GM08714 (cell line): Measurements from ENCODE around the gene AGBL3.

ENCODE experiments used
- H3K4me3 ChIP-seq: fragments of 200-500 bp; sonication (Bioruptor generic); 2 replicates; pipeline ENCODE4 v1.5.1; 2014; ENCODE audit warnings: mild to moderate bottlenecking, low read length, inconsistent platforms
- ZNF274 ChIP-seq: IDR thresholded peaks from 2 replicates; pipeline ENCODE4 v1.6.1; 2012; ENCODE audit warnings: mild to moderate bottlenecking, low read depth, low read length

The AGBL3 gene

DNA sequence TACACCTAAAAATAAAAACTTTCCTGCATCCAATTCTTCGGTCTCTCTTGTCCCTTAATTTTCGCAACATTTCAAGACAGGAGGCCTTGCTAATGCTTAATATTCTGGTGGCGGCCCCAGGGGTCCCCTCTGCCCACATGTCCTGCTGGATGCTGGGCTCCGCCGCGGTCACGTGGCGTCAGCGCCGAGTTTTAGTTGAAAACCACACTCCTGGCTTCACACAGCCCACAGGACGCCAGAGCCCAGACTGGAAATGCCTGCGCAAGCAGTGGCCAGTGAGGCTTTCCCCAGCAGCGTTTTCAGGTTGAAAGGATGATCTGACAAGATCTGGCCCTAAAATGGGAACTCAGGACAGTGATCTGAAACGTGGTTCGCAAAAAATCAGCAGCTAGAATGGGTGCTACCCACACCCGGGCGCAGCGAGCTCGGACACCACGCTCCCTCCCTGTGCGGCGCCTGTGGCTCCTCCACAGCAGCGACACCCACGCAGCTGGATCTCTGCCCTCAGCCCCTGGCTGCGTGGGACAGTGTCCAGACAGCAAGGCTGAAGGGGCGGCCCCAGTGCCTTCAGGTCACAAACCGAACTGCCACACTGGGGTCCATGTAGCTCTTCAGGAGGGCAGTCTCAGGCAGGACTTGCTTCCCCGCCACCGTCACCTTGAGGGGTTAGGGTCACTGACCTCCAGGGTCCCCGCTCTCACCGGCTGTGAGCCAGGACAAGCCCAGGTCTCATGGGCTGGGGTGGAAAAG is 195.8 kb downstream of the AGBL3 start:
- H3K4me3 ChIP-seq: no peak overlapping the region
- TF ChIP-seq ZNF274: no peak

DNA sequence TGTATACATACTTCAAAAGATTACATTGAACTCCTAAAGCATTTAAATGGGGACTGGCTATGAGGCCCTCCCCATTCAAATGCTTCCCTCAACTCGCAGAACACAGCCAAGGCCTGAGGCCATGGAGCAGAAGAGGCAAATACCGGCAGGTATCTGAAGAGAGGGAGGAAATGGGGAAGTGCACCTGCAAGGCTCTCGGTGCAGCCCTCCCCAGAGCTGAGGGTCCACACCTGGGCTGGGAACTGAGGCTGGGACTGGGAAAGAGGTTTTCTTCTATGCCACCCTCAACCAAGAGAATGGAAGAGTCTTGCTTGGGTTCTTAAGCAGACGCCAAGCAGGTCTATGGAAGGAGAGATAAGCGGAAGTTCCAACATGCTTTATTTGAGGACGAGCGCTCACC is 197.2 kb downstream of the AGBL3 start:
- TF ChIP-seq ZNF274: no peak
- no peak overlapping the region for H3K4me3 ChIP-seq

DNA sequence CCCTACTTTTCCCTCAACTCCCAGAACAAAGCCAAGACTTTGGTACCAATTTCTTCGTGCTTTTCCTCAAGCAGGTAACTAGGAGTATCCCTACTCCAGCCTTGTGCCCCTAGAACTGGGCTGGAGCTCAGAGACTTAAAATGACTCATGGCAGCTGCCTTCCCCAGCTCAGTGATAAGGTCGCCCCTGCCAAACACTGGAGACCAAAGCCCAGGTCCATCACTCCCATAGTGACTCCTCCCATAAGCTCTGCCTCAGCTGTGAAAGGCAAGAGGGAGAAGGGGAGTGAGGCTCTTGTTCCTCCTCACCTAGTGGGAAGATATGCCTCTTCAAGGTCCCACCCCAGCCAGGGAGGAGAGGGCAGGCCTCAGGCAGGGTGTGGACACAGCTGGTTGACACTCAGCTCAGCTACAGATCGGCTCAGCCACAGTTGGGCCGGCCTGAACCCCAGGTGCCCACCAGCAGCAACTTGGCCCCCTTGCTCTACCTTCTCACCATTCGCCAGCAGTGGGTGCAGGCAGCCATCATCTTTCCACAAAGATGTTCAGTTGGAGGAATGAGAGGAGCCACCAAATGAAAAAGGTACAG is 198.0 kb downstream of the AGBL3 start:
- H3K4me3 ChIP-seq: no peak overlapping the region
- no peak for TF ChIP-seq ZNF274
